RWPE2 (cell line): Measurements from ENCODE around the gene FAM222B.

ENCODE experiments used
- ATAC-seq: fragments of 200-7000 bp; cut with Tn5 transposase; 3 replicates; pipeline ENCODE4 v1.9.1; 2021; ENCODE audit warnings: low read depth
- DNase-seq: peaks from one replicate; pipeline ENCODE4 v3.0.0-alpha.2; 2020; ENCODE audit warnings: low spot score
- H3K27ac ChIP-seq: fragments of 450-650 bp; 2 replicates; pipeline ENCODE4 v1.5.1; 2017; ENCODE audit warnings: mild to moderate bottlenecking; ENCODE audit not compliant: poor library complexity, severe bottlenecking
- H3K27me3 ChIP-seq: fragments of 250-450 bp; sonication (Bioruptor Pico); 2 replicates; pipeline ENCODE4 v1.5.1; 2021; ENCODE audit warnings: mild to moderate bottlenecking, moderate library complexity; ENCODE audit not compliant: insufficient read depth, poor library complexity, severe bottlenecking
- H3K36me3 ChIP-seq: fragments of 250-450 bp; sonication (Bioruptor Pico); 2 replicates; pipeline ENCODE4 v1.5.1; 2020; ENCODE audit warnings: low read depth, mild to moderate bottlenecking, moderate library complexity
- H3K4me1 ChIP-seq: fragments of 250-450 bp; sonication (Bioruptor Pico); 2 replicates; pipeline ENCODE4 v1.5.1; 2021; ENCODE audit warnings: mild to moderate bottlenecking, moderate library complexity; ENCODE audit not compliant: insufficient read depth, poor library complexity, severe bottlenecking
- H3K4me3 ChIP-seq: fragments of 250-450 bp; sonication (Bioruptor Pico); 2 replicates; pipeline ENCODE4 v1.5.1; 2021; ENCODE audit warnings: mild to moderate bottlenecking, moderate library complexity; ENCODE audit not compliant: severe bottlenecking
- H3K9me3 ChIP-seq: fragments of 250-450 bp; sonication (Bioruptor Pico); 2 replicates; pipeline ENCODE4 v1.5.1; 2021; ENCODE audit warnings: mild to moderate bottlenecking, moderate library complexity; ENCODE audit not compliant: severe bottlenecking
- TF ChIP-seq, protein P1 (sequence below): fragments of 450-650 bp; IDR thresholded peaks from one replicate; pipeline ENCODE4 v1.5.1; 2017; ENCODE audit warnings: mild to moderate bottlenecking, moderate library complexity; ENCODE audit not compliant: poor library complexity, severe bottlenecking

The FAM222B gene

DNA sequence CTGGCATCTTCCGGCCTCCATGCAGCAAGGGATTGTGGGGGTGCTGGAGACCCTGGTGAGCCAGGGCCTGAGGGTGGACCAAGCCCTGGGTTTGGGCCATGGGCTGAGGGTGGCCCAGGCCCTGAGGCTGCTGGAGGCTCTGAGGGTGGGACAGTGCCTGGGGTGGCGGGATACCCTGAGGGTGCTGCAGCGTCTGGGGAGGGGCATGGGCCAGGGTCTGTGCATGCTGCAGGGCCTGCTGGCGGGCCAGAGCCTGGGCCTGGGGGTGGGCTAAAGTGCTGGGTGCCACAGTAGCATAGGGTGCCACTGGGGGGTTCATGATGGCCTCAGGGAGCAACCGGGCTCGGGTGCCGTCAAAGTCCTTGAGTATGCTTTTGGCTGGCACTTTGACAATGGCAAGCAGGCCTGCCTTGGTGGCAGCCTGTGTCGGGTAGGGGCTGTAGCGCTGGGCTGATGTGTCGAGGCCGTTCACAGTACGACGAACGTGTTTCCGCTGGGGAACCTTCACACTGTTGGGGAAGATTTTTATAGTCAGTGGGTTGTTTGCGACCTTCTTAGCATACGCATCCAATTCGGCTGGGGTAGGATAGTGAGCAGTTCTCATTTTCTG, 83.2 kb downstream of the FAM222B start:
- no peaks in the 10 kb centered on the region for H3K27me3 ChIP-seq
- no peak for ATAC-seq
- H3K36me3 ChIP-seq: peaks cover 57% of the 10 kb centered on the region
- no peaks in the 10 kb centered on the region for H3K9me3 ChIP-seq
- H3K4me3 ChIP-seq: no peak overlapping the region
- TF ChIP-seq, protein P1, sequence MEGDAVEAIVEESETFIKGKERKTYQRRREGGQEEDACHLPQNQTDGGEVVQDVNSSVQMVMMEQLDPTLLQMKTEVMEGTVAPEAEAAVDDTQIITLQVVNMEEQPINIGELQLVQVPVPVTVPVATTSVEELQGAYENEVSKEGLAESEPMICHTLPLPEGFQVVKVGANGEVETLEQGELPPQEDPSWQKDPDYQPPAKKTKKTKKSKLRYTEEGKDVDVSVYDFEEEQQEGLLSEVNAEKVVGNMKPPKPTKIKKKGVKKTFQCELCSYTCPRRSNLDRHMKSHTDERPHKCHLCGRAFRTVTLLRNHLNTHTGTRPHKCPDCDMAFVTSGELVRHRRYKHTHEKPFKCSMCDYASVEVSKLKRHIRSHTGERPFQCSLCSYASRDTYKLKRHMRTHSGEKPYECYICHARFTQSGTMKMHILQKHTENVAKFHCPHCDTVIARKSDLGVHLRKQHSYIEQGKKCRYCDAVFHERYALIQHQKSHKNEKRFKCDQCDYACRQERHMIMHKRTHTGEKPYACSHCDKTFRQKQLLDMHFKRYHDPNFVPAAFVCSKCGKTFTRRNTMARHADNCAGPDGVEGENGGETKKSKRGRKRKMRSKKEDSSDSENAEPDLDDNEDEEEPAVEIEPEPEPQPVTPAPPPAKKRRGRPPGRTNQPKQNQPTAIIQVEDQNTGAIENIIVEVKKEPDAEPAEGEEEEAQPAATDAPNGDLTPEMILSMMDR: no peak
- H3K27ac ChIP-seq: no peak overlapping the region
- no peak for DNase-seq
- H3K4me1 ChIP-seq: no peaks in the 10 kb centered on the region

DNA sequence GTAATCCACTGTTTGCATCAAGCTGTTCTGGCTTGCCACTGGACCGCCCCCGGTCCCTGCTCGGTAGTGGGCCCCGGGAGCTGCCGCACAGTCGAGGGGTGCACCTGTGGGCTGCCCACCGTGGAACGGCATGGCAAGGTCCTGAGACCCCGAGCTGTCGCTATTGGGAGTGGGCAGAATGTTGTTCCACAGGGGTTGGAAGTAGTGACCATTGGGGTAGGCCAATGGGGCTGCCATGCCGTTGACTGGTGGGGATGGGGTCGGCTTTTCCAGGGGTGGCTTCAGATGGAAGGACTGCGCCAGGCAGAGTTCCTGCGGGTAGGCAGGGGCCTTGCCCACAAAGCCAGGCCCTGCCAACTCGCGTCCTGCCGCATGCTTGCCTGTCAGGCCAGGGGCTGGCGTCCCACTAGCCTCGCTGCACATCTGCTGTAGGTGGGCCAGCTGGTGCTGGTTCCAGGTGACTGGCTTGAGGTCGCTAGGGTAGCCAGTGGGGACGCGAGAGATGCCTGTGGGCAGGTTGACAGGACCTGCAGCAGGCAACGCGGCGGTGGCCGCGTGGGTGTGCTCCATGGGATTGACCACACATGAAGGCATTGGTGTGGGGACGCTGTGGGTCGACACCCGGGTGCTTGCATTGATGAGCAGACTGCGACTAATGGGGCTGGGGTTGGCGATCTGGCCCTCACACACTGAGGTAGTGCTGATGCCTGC, 84.0 kb downstream of the FAM222B start:
- TF ChIP-seq, protein P1: no peak
- Histone ChIP-seq H3K9me3 (no peaks in the 10 kb centered on the region), H3K36me3 (peaks cover 53% of the 10 kb centered on the region), H3K27me3 (no peaks in the 10 kb centered on the region), H3K27ac (no peak overlapping the region), H3K4me3 (no peak overlapping the region), H3K4me1 (no peaks in the 10 kb centered on the region)
- ATAC-seq: no peak
- no peak for DNase-seq

DNA sequence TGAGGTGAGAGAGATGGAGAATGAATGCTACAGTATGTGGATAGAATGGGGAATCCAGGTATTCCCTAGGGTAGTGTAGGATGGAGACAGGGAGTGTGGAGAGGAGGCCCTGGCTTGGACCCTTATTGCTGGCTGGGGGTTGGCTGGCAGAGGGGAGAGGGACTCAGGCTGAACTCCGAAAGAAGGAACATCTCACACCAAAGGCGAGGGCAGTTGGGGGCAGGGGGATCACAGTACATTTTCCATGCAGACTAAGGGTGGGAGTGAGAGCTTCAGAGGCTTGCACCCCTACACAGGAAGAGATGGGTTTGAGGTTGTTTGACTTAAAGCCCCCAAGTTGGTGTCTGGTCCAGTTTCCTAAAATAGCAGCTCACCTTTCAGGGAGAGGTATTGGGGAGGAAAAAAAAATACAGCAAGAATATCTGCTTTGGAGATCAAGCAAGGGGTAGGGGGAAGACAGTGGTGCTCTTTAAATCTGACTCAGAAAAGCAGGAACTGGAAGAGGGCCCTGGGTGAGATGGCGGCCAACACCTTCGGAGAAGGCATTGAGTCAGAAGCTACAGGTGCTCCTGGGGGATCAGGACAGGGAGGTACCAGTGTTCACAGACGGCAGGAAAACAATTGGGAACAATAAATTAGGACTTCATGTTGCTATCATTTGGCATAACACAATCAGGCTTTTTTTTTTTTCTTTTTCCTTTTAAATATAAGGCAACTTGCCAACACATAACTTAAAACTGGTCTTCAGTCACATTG, 86.4 kb downstream of the FAM222B start:
- Histone ChIP-seq H3K4me3 (no peak overlapping the region), H3K27ac (no peak overlapping the region), H3K4me1 (no peaks in the 10 kb centered on the region), H3K27me3 (no peaks in the 10 kb centered on the region), H3K36me3 (peaks cover 34% of the 10 kb centered on the region), H3K9me3 (no peaks in the 10 kb centered on the region)
- DNase-seq (no peak), ATAC-seq (no peak)
- TF ChIP-seq, protein P1: no peak

DNA sequence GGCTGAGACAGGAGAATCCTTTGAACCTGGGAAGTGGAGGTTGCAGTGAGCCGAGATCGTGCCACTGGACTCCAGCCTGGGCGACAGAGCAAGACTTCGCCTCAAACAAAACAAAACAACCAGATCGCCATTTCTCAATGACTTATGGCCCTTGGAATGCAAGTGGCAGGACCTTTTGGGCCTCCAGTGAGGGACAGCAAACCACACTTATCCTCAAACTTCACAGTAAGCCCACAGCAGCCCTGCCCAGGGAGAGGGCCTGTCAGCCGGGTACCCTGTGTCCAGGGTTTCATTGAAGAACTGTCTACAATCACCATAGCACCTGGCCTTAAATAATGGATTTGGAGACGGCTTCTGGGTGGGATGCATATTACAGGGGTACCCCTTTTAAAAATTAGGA, 87.1 kb downstream of the FAM222B start:
- DNase-seq (no peak), ATAC-seq (no peak)

More for the DNA sequence above, 87.1 kb downstream of the FAM222B start:
- no peaks in the 10 kb centered on the region for H3K27me3 ChIP-seq
- H3K36me3 ChIP-seq: peaks cover 38% of the 10 kb centered on the region
- no peak overlapping the region for H3K27ac ChIP-seq
- TF ChIP-seq, protein P1: no peak
- no peaks in the 10 kb centered on the region for H3K9me3 ChIP-seq
- no peaks in the 10 kb centered on the region for H3K4me1 ChIP-seq
- H3K4me3 ChIP-seq: no peak overlapping the region
